ENCODE results near the gene TRAT1.

GRCh38 chr3:108804966-108805365, 17.6 kb upstream of the TRAT1 start:
- no peak for TF ChIP-seq EZH2 (IDR thresholded peaks at IDR 0.05; ENCODE audit: insufficient read depth, poor library complexity, severe bottlenecking)
- no peak for TF ChIP-seq EZH2phosphoT487 (IDR thresholded peaks at IDR 0.05; ENCODE audit: insufficient read depth, low read depth)

All from GM23248 (cell line).